Measurements from ENCODE around the gene FMO4.

DNA sequence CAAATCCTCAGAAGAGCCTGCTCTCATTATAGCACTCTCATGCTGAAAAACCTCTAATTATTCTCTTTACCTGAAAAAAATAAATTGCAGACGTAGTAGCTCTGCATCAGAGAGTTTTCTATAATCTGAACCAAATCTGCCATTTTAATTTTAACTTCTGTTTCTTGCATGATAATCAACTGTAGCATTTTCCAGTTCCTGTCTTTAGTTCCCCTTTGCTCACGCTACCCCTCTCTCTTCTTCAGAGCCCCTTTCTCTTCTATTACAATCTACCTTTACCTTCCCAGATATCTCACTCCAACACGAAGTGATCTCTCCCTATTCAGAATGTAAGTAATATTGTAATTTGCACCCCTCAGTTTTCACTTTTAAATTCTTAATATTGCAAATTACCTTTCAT is 34.3 kb upstream of the FMO4 start:
- TF ChIP-seq ZBTB7A (IDR thresholded peaks at IDR 0.05; ENCODE audit: low read depth) (no peak), TAF1 (IDR thresholded peaks at IDR 0.05; ENCODE audit: low read depth) (no peak), YY1 (IDR thresholded peaks at IDR 0.05; ENCODE audit: low read depth) (no peak)
- TF ChIP-seq, protein P1, sequence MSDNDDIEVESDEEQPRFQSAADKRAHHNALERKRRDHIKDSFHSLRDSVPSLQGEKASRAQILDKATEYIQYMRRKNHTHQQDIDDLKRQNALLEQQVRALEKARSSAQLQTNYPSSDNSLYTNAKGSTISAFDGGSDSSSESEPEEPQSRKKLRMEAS (IDR thresholded peaks at IDR 0.05) = no peak

Measured in Ishikawa (cell line).